Measurements from ENCODE around the gene WWP2. TPM values are rescaled to one million over a fixed set of nuclear protein-coding genes. Genes with fewer than 3 reads are reported as not detected.
A peak's percentile ranks its signal among the peaks of the same experiment; 100 is the strongest.

WWP2 gene
- total RNA-seq, 1 donor from 2014 or later, result 36.4 TPM

DNA sequence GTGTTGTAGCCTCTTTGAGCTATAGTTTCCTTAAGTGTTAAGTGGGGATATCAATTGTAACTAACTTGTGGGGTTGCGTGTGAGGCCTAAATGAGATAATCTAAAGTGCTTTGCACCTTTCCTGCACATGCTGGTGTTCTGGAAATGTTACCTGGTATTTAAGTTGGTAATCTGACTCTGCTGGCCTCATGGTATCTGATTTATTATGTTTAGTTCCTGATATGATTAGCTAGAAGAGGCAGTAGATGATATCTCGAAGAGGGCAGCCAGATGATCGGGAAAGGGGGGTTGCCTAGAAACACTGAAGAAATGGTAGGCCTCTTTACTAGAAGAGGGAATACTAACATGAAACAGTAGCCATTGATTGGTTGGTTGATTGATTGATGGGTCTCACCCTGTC lies 123.6 kb downstream of the WWP2 start:
- DNase-seq (ENCODE audit: extremely low read depth, low read depth, low spot score), result no peak

DNA sequence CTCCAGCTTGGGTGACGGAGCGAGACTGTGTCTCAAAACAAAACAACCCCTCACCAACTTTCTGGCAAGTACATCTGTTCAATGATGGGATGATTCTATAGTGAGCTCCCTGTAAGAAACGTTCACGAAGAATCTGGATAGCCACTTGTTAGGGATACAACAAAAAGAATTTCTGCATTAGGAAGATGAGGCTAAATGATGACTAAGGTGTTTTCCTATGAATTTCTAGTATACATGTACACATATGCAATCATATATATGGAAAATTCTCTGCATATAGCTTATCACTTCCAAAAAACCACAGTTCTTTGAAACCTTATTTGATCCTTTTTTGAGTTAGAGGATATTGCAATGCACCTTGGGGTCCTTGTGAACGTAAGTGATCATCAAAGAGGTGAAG lies 124.6 kb downstream of the WWP2 start:
- no peak for DNase-seq (ENCODE audit: extremely low read depth, low read depth, low spot score)

DNA sequence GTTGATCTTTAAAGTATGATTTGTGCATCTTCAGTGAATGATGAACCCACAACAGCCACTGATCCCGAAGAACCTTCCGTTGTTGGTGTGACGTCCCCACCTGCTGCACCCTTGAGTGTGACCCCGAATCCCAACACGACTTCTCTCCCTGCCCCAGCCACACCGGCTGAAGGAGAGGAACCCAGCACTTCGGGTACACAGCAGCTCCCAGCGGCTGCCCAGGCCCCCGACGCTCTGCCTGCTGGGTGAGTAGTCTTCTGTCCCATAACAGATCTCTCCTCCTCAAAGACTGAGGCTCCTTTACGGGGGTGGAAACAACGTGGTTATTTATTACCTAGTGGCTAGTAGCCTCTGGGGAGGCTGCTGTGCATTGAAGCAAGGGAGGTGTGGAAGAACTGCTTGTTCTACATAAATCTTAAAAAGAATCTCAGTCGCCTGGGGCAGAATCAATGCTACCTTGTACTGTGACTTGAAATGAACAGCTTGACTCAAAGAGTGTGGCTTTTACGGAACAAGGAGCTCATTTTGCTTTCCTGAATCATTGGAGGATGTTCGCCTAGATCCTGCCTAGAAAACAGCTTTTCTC lies 126.0 kb downstream of the WWP2 start:
- DNase-seq (ENCODE audit: extremely low read depth, low read depth, low spot score), result no peak

DNA sequence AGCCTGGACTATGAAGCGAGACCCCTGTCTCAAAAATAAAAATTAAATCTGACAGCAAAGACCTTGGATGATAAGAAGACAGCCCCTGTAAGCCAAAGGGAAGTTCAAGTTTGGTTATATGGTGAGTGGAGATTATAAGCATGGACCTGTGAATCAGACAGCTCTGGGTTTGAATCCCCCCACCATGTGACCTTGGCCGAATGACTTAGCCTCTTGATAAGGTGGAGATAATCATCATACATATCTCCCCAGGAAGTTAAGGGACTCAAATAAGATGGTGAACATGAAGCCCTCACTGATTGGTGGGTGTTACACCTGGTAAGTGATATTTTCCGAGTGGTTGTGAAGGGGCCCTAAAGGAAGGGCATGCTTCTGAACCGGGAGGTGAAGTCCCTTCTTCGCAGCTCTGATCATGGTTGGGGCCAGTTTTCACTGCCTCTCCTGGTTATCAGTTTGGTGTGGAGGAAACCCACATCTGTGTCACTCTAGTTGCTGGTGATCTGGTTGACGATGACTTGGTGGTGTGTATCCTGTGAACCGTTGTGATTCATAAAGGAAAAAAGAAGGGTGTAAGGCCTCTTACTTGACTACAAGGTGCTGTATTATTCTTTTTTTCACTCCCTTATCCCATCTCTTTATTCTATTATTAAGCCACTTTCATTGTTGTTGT lies 127.3 kb downstream of the WWP2 start:
- DNase-seq (ENCODE audit: extremely low read depth, low read depth, low spot score), result no peak

DNA sequence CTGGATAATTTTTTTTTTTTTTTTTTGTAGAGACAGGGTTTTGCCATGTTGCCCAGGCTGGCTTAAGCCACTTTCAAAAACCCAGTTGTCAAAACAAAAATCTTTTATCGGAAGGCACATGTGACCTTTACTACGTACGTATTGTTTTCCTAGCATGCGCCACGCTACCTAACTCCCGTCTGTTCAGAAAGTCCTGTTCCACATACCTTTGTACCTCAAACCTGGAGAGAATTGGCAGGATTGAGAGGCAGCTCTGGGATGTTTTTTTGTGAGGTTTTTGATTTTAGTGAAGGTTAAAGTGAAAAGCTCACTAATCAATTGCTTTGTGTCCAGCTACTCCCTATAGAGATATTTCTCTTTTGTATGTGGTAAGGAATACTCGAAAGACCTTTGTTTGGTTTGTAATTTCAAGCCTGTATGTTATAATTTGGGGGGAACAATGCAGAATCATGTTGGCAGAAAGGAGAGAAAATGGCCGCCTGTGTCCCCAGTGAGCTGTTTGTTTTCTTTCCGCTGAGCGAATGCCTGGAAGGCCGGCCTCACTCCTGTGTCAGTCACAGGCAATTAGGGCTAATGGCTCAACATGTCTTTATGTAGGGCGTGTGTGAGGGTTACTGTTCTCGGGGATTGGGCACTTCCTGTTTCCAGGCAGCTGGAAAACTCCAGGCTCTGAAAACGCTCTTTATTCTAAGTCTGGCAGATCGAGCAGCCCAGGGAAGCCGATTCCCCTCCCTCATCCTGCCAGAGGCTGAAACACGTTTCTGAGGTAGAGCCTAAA lies 128.2 kb downstream of the WWP2 start:
- DNase-seq (ENCODE audit: extremely low read depth, low read depth, low spot score), result peak; percentile 18

DNA sequence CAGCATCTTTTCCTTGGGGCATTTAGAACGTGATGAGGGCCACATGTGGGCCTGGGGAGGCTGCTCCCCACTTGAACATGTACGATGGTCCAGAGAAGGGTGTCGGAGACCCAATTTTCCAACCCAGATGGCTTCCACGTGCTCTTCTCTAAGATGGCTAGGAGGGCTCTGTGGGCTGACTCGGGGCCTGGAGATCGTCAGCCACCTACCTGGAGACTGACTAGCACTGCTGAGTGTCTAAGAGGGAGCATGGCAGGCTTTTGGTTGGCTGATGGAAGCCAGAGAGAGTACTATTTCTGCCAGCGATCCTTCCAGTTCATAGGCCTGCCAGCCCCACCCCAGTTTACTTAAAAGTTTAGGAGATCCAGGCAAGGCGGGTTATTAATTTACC lies 128.8 kb downstream of the WWP2 start:
- DNase-seq (ENCODE audit: extremely low read depth, low read depth, low spot score), result no peak

DNA sequence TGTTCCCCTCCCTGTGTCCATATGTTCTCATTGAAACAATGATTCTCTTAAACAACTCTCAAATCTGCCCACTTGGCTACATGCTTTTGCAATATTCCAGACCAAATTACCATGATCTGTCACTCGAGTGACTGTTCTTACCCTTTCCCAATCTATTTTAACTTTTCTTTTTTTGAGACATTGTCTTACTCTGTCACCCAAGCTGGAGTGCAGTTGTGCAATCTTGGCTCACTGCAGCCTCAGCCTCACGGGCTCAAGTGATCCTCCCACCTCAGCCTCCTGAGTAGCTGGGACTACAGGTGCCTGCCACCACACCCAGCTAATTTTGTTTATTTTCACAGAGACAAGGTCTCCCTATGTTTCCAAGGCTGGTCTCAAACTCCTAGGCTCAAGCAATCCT lies 130.2 kb downstream of the WWP2 start:
- DNase-seq (ENCODE audit: extremely low read depth, low read depth, low spot score), result no peak

DNA sequence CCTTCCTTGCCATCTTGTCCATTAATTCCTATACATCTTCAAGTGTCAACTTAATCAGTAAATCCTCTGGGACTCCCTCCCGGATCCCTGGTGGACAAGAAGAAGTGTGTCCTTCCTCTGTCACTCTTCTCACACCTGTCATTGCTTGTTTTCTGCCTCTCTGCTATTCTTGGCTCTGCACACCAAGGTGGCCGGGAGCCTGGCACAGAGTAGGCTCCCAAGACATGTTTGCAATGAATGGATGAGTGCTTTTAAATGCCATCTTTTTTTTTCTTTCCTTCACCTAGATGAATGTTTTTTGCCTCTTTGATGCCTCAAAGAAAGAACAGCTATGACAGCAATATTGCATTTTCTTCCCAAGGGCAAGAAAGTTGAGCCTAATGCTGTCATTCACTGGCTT lies 131.0 kb downstream of the WWP2 start:
- no peak for DNase-seq (ENCODE audit: extremely low read depth, low read depth, low spot score)

DNA sequence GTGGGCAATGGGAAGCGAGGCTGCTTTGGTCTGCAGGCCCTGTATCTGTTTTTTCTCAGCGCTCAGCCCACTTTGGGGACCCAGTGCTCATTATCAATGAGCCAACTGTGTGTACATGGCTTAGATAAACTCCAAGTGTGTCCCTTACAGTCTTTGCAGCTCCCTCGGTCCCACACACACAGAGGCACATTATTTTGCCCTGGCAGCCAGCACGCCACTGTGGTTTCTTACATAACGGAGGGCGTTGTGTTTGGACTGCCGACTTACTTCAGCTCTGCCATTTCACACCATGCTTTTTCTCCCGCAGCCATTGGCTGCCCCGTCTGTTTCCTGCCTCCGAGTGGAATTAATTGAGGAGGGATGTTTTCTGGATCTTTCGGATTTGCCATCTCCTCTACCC lies 132.5 kb downstream of the WWP2 start:
- DNase-seq (ENCODE audit: extremely low read depth, low read depth, low spot score), result no peak

DNA sequence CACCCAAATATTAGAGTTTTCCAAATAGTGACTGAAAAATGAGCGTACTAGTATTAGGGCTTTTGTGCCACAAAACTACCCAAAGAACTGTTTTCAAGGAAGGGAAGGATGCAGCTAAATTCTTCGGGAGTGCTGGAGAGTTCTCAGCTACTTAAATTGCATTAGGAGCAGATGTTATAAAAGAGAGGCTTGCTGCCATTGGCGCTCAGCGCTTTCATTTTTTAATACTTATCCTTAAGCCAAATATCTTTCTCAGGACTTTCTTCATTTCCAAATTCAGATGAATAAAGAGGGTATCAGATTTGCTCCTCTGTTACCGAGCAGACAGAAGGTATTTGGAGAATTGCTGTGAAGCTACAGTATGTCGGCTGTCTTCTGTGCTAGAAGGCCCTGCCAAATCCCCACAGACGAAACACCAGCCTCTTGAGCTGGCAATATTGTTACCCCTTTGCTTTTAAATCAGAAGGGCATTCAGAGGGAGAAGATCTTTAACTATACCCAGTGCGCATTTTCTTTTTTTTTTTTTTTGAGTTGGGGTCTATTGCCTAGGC lies 141.8 kb downstream of the WWP2 start:
- no peak for DNase-seq (ENCODE audit: extremely low read depth, low read depth, low spot score)

DNA sequence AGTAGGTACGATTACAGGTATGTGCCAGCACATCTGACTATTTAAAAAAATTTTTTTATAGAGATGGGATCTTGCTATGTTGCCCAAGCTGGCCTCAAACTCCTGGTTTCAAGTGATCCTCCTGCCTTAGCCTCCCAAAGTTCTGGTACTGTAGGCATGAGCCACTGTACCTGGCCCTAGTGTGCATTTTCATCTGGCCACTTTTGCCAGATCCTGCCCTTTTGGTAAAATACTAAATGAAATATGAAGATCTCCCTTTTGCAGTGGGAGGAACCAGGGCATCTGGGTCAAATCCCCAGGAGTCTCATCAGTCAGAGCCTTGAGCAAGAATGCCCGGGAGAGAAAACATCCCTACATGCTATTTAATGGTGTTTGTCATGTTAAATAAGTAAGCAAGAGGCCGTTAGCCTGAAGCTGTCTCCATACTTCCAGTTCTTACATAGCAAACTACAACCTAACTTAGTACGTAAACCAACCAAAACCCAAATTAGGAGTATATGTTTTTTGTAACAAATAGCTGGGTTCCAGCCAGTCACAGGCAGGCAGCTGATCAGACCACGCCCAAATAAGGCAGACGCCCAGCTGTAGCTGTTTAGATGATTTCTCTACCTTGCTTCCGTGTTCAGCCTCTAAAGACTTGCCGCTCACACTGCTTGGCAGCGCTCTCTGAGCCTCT lies 142.5 kb downstream of the WWP2 start:
- no peak for DNase-seq (ENCODE audit: extremely low read depth, low read depth, low spot score)

DNA sequence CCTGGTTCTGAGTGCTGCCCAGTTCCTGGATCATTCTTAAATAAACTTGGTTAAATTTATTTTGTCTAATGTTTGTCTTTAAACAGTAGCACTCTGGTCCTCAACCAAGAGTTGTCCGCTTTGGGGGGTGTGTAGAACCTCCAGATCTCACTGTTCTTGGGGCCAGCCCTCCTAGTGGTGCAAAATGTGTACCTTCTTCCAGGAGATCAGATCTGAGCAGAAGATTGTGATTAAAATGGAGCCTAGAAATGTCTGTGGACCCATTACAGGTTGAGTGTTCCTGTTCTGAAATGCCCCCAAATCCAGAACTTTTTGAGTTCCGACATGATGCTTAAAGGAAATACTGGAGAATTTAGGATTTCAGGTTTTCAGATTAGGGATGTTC lies 143.0 kb downstream of the WWP2 start:
- DNase-seq (ENCODE audit: extremely low read depth, low read depth, low spot score), result no peak

DNA sequence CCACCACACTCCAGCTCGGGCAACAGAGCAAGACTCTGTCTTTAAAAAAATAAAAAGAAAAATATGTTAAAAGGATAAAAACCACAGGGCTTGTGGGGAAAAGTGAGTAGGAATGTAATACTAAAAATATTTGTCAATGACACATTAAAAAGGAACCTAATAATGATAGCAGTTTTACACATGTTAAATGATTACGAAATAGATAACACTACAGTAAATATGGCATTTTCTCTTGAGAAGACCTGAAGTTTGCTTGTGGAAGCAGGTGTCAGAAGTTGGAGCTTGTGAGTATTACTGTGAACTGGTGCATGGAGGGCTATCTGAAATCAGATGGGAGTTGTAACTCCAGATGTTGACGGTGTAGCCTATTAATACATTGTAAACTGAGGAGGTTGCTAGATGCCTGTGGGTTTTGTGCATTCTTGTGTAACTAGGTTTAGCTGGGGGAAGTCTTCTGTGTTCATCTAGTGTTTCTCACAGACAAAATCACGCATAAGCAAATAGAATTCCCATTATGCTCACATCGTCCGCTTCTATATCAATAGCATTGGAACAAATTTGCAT lies 144.8 kb downstream of the WWP2 start:
- DNase-seq (ENCODE audit: extremely low read depth, low read depth, low spot score), result no peak

DNA sequence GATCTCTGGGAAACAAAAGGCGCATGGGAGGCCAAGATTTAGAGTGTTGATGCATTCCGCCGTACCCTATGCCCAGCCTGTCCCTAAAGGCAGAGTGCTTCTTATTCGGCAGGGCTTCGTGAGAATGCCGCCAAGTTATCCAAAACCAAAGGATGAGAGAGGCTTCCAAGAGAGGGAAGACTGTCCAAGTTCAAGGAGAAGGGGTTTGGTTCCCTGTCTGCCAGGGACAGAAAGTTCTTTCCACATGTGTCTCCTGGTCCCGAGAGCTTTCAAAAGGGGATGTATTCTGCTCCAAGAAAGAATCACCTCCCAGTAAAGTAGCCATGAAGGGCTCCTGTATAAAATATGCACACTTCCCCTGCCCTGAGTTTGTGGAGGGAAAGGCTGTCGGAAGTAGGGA lies 146.9 kb downstream of the WWP2 start:
- no peak for DNase-seq (ENCODE audit: extremely low read depth, low read depth, low spot score)

DNA sequence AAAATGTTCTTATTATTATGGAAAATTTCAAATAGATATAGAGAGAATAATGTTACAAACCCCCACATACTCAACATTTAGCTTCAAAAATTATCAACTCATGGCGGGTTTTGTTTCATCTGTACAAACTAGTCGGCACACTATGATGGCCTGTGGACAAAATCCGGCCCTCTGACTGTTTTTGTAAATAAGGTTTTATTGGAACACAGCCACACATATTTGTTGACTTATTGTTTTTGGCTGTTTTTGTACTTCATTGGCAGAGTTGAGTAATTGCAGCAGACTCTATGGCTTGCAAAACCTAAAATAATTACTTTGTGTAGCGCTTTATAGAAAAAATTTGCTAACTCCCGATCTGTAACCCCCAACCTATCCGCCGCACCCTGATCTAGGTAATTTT lies 147.6 kb downstream of the WWP2 start:
- no peak for DNase-seq (ENCODE audit: extremely low read depth, low read depth, low spot score)

DNA sequence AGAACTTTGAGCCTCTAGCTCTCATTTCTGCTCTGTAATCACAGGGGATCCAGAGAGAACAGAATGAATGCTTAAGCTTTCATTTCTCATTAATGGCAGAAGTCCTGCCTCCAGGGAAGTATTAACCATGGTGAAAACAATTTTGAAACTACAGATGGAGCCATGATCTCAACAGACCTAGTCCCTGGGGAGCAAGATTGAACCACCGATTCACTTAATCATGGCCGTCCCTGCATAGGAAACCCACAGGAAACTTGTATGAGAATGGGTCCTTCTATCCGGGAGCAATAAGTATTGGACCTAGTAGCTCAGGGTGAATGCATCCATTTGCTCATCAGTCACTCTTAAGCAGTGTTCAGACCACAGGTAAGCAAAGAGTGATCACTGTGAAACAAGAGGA lies 148.8 kb downstream of the WWP2 start:
- DNase-seq (ENCODE audit: extremely low read depth, low read depth, low spot score), result no peak

DNA sequence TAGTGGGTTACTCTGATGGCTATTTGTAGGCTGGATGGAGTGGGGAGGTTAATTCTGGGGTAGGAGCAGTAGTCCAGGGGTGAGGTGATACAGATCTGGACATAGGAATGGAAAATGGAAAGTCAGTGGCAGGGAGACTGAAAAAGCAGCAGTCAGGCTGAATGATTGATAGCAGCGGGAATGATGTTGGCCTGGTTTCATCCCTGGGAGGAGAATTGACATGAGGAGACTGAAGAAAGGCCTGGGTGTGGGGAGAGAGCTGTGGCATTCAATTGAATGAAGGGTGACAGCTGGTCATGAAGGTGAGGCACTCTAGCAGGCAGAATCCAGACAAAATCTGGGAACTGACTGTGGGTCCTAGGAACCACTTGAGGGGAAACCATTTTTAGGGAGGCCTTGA lies 154.3 kb downstream of the WWP2 start:
- no peak for DNase-seq (ENCODE audit: extremely low read depth, low read depth, low spot score)

DNA sequence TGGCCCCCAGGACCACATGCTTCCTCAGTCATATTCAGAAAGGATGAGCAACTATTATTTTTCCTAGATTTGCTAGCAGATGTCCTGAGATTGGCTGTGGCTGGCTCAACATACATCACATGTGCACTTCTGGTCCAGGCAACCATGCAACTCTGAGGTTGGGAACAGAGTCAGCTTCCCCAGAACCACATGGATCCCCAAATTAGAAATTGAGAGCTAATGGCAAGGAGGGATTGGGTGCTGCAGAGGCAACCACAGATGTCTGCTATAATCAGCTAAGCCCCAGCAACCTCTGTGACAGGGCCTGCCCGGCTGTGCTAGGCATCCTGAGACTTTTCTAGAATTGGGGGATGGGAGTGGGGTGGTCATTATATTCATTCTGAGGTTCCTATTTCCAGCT lies 155.2 kb downstream of the WWP2 start:
- DNase-seq (ENCODE audit: extremely low read depth, low read depth, low spot score), result no peak

DNA sequence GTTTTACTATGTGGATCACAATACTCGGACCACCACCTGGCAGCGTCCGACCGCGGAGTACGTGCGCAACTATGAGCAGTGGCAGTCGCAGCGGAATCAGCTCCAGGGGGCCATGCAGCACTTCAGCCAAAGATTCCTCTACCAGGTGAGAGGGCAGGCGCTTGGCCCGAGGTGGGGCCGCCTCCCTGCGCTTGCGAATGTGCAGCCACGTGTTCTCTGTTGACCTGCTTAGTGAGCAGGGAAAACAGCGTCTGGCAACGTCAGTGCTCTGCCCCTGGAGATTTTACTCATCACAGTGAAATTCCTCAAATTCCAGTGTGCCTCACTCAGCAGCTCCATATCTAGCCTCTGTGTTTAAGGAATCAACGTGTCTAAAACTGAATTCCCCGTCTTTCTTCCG lies 155.6 kb downstream of the WWP2 start:
- DNase-seq (ENCODE audit: extremely low read depth, low read depth, low spot score), result peak; percentile 45

DNA sequence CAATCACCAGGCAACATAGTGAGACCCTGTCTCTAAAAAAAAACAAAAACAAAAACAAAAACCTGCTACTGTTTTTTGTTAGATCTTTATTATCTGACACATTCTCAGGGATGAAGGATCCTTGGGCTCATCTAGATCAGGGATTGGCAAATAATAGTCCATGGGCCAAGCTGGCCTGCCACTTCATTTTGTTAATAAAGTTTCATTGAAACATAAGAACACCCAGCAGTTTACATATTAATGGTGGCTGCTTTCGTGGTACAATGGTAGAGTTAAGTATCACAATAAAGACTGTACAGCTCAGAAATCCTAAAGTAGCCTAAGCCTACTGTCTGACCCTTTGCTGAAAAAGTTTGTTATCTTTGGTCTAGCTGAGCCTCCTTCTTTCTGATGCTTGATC lies 156.1 kb downstream of the WWP2 start:
- DNase-seq (ENCODE audit: extremely low read depth, low read depth, low spot score), result no peak

DNA sequence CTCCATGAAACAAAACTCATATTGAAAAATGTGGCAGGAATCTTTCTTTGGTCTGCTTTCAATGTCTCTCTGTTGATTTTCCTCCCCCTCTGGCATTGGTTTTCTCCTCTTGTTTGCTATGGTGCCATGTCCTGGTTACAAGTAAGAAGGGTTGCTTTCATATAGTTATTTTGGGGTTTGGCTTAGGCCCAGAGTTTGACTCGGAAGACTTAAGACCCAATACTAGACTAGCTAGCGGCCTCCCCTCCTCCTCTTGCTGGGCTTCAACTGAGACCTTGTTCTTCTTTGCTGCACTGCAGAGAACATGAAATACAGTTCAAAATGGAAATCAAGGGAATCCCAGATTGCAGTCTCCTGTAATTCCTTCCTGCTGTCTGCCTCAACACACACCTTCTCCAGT lies 159.0 kb downstream of the WWP2 start:
- no peak for DNase-seq (ENCODE audit: extremely low read depth, low read depth, low spot score)

Data from glomerular endothelial cell (primary cell).